ENCODE measurements around the gene ARHGAP42. TPM values are rescaled to one million over a fixed set of nuclear protein-coding genes. Genes with fewer than 3 reads are reported as not detected.

The ARHGAP42 gene
- total and polyA plus RNA-seq, 10 of the 15 experiments (the other 5 are each of a cell fraction or from before 2014, with no cell fraction given): 1.8 to 6.3 (median 3.2) TPM

DNA sequence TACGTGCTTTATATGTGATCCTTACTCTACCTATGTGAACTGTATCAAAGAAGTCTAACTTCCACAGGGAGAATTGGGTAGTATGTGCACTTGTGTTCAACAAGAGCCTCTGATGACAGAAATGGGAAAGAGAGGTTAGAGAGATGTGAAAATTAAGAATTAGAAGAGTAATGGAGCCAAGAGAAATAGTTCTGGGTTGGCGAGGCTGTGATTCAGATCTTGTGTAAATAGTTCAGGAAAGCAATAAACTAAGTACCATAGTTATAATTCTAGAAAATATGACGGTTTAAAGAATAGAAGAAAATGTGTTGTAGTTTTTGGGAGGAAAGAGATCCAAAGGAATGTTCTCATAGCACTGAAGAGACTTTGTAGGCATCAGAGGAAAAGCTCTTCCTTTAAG, 112.4 kb downstream of the ARHGAP42 start (continued):
- TF ChIP-seq, protein P1, sequence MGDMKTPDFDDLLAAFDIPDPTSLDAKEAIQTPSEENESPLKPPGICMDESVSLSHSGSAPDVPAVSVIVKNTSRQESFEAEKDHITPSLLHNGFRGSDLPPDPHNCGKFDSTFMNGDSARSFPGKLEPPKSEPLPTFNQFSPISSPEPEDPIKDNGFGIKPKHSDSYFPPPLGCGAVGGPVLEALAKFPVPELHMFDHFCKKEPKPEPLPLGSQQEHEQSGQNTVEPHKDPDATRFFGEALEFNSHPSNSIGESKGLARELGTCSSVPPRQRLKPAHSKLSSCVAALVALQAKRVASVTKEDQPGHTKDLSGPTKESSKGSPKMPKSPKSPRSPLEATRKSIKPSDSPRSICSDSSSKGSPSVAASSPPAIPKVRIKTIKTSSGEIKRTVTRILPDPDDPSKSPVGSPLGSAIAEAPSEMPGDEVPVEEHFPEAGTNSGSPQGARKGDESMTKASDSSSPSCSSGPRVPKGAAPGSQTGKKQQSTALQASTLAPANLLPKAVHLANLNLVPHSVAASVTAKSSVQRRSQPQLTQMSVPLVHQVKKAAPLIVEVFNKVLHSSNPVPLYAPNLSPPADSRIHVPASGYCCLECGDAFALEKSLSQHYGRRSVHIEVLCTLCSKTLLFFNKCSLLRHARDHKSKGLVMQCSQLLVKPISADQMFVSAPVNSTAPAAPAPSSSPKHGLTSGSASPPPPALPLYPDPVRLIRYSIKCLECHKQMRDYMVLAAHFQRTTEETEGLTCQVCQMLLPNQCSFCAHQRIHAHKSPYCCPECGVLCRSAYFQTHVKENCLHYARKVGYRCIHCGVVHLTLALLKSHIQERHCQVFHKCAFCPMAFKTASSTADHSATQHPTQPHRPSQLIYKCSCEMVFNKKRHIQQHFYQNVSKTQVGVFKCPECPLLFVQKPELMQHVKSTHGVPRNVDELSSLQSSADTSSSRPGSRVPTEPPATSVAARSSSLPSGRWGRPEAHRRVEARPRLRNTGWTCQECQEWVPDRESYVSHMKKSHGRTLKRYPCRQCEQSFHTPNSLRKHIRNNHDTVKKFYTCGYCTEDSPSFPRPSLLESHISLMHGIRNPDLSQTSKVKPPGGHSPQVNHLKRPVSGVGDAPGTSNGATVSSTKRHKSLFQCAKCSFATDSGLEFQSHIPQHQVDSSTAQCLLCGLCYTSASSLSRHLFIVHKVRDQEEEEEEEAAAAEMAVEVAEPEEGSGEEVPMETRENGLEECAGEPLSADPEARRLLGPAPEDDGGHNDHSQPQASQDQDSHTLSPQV (IDR thresholded peaks at IDR 0.05): no peak
- TF ChIP-seq SPI1 (IDR thresholded peaks at IDR 0.05; ENCODE audit: borderline replicate concordance, insufficient read depth, low read depth, low read length): no peak
- TF ChIP-seq WRNIP1 (IDR thresholded peaks at IDR 0.05; ENCODE audit: borderline replicate concordance, low read depth, low read length): no peak
- TF ChIP-seq KAT2A (conservative IDR thresholded peaks at IDR 0.05; ENCODE audit: control insufficient read depth, low read depth, low read length): no peak
- no peak for TF ChIP-seq MTA3 (IDR thresholded peaks at IDR 0.05; ENCODE audit: borderline replicate concordance, low read length)
- no peak for TF ChIP-seq MYC (IDR thresholded peaks at IDR 0.05; ENCODE audit: insufficient read depth, insufficient read length, insufficient replicate concordance, low read length, severe bottlenecking)
- no peak for TF ChIP-seq BRCA1 (IDR thresholded peaks at IDR 0.05; ENCODE audit: low read depth, low read length)
- TF ChIP-seq KDM1A (IDR thresholded peaks at IDR 0.05; ENCODE audit: borderline replicate concordance): no peak
- TF ChIP-seq, protein P2, sequence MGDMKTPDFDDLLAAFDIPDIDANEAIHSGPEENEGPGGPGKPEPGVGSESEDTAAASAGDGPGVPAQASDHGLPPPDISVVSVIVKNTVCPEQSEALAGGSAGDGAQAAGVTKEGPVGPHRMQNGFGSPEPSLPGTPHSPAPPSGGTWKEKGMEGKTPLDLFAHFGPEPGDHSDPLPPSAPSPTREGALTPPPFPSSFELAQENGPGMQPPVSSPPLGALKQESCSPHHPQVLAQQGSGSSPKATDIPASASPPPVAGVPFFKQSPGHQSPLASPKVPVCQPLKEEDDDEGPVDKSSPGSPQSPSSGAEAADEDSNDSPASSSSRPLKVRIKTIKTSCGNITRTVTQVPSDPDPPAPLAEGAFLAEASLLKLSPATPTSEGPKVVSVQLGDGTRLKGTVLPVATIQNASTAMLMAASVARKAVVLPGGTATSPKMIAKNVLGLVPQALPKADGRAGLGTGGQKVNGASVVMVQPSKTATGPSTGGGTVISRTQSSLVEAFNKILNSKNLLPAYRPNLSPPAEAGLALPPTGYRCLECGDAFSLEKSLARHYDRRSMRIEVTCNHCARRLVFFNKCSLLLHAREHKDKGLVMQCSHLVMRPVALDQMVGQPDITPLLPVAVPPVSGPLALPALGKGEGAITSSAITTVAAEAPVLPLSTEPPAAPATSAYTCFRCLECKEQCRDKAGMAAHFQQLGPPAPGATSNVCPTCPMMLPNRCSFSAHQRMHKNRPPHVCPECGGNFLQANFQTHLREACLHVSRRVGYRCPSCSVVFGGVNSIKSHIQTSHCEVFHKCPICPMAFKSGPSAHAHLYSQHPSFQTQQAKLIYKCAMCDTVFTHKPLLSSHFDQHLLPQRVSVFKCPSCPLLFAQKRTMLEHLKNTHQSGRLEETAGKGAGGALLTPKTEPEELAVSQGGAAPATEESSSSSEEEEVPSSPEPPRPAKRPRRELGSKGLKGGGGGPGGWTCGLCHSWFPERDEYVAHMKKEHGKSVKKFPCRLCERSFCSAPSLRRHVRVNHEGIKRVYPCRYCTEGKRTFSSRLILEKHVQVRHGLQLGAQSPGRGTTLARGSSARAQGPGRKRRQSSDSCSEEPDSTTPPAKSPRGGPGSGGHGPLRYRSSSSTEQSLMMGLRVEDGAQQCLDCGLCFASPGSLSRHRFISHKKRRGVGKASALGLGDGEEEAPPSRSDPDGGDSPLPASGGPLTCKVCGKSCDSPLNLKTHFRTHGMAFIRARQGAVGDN (IDR thresholded peaks at IDR 0.05): no peak
- TF ChIP-seq, protein P3, sequence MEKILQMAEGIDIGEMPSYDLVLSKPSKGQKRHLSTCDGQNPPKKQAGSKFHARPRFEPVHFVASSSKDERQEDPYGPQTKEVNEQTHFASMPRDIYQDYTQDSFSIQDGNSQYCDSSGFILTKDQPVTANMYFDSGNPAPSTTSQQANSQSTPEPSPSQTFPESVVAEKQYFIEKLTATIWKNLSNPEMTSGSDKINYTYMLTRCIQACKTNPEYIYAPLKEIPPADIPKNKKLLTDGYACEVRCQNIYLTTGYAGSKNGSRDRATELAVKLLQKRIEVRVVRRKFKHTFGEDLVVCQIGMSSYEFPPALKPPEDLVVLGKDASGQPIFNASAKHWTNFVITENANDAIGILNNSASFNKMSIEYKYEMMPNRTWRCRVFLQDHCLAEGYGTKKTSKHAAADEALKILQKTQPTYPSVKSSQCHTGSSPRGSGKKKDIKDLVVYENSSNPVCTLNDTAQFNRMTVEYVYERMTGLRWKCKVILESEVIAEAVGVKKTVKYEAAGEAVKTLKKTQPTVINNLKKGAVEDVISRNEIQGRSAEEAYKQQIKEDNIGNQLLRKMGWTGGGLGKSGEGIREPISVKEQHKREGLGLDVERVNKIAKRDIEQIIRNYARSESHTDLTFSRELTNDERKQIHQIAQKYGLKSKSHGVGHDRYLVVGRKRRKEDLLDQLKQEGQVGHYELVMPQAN (conservative IDR thresholded peaks at IDR 0.05): no peak
- TF ChIP-seq, protein P4, sequence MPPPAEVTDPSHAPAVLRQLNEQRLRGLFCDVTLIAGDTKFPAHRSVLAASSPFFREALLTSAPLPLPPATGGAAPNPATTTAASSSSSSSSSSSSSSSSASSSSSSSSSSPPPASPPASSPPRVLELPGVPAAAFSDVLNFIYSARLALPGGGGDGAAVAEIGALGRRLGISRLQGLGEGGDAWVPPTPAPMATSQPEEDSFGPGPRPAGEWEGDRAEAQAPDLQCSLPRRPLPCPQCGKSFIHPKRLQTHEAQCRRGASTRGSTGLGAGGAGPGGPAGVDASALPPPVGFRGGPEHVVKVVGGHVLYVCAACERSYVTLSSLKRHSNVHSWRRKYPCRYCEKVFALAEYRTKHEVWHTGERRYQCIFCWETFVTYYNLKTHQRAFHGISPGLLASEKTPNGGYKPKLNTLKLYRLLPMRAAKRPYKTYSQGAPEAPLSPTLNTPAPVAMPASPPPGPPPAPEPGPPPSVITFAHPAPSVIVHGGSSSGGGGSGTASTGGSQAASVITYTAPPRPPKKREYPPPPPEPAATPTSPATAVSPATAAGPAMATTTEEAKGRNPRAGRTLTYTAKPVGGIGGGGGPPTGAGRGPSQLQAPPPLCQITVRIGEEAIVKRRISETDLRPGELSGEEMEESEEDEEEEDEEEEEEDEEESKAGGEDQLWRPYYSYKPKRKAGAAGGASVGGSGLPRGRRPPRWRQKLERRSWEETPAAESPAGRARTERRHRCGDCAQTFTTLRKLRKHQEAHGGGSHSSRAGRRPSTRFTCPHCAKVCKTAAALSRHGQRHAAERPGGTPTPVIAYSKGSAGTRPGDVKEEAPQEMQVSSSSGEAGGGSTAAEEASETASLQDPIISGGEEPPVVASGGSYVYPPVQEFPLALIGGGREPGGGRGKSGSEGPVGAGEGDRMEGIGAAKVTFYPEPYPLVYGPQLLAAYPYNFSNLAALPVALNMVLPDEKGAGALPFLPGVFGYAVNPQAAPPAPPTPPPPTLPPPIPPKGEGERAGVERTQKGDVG (CRISPR knock-in tag; IDR thresholded peaks at IDR 0.05): no peak
- TF ChIP-seq SIX5 (IDR thresholded peaks at IDR 0.05; ENCODE audit: low read depth, low read length, severe bottlenecking): no peak
- no peak for TF ChIP-seq IRF4 (IDR thresholded peaks at IDR 0.05; ENCODE audit: low read depth, low read length)

Data from GM12878 (cell line).